SIG-M5 (cell line): ENCODE results near the gene RABL3.
"Not testable (repeated sequence)": the region's sequence is repeated elsewhere in the genome, so short reads cannot be mapped to it uniquely, and the experiment has no call there.

Source experiments
- DNase-seq: peaks from one replicate; lab custom pipeline; 2025; lab: John Stamatoyannopoulos, UW

RABL3 gene

DNA sequence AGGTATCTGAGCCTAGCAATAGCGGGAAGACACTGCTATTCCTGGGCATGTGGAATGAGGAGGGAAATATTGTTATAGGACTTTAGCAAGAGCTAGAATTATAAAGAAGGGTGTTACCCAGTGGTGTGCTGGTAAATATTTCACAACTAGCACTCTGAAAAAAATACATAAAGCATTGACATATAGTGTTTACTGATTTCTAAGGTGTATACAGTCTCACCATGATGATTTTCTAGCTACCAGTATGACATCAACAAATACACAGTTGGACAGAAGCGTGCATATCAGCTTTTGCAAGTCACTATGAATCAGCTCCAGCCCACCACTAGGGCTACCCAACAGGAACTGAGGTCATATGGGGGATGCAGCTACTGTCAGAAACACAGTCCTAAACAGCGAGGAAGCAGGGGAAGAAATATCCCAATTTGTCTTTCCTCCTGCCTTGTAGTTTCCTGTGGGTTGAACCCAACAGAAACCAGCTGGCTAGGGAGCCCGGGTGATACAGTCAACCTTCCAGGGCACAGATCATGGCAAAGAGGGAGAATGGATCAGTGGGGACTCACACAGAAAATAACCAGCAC is 99.9 kb downstream of the RABL3 start:
- DNase-seq: peak; percentile 16

DNA sequence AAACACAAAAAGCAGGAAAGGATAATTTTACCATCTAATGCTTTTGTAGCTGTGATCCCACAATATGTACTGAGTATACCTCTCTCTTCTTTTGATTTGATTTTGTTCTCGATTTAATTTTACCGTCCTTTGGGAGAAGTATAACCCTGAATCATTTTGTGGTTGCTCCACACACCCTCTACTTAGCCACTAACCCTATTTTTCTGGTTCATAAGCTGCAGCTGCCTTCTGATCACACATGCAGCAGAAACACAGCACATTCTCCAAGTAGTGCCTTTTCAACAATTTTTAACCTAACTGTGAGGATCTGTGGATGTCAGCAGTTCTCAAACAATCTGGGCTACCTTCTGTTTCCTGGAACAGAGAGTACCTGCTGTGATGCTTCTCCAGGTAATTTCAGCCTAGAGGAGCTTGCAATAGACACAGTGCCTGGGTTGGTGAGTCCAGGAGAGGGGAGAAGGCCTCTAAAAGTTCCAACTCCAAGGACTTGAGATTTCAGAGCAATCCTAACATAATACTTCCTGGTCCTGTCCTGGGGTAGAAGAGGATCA is 100.5 kb downstream of the RABL3 start:
- no peak for DNase-seq

DNA sequence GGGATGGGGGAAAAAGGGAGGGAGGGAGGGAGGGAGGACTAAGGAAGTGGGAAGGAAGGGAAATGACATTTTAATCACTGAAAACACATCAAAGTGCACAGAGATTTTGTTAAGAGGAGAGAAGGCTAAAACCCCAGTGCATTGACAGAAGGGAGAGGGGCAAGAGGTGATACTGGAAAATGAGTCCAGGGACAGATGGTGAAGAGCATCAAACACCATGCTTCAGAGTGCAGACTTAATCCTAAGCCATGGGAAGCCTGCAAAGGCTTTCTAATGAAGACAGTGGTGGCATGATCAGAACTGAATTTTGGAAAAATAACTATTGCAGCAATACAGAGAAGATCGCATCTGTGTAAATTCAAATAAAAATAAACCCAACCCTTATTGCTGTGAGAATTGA is 102.1 kb downstream of the RABL3 start:
- no peak for DNase-seq

DNA sequence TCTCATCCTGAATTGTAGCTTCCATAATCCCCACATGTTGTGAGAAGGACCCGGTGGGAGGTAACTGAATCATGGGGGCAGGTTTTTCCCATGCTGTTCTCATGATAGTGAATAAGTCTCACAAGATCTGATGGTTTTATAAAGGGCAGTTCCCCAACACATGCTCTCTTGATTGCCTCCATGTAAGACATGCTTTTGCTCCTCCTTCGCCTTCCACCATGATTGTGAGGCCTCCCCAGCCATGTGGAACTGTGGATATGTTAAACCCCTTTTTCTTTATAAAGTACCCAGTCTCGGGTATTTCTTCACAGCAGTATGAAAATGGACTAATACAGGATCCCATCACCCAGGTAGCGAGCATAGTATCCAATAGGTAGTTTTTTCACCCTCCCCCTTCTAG is 103.5 kb downstream of the RABL3 start:
- not testable (repeated sequence) for DNase-seq

DNA sequence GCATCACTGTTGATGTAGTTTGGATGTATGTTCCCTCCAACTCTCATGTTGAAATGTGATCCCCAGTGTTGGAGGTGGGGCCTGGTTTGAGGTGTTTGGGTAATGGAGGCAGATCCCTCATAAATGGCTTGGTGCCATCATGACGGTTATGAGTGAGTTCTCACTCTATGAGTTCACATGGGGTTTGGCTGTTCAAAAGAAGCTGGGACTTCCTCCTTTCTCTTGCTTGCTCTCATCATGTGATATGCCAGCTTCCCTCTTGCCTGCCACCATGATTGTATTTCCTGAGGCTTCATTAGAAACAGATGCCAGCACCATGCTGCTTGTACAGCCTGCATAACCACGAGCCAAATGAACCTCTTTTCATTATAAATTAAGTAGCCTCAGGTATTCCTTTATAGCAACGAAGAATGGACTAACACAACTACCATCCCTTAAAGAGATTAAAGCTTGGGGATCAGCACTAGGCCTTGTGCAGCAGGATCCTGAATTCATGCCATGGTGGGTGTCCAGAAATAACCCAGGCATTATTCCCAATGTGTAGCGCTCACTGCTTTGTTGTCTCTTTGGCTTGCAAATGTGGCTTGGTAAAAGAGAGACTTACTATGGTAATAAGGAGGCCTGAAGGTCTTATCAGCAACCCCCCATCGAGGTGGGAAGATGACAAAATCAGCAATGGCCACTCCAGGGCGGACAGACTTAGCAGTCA is 104.3 kb downstream of the RABL3 start:
- no peak for DNase-seq

DNA sequence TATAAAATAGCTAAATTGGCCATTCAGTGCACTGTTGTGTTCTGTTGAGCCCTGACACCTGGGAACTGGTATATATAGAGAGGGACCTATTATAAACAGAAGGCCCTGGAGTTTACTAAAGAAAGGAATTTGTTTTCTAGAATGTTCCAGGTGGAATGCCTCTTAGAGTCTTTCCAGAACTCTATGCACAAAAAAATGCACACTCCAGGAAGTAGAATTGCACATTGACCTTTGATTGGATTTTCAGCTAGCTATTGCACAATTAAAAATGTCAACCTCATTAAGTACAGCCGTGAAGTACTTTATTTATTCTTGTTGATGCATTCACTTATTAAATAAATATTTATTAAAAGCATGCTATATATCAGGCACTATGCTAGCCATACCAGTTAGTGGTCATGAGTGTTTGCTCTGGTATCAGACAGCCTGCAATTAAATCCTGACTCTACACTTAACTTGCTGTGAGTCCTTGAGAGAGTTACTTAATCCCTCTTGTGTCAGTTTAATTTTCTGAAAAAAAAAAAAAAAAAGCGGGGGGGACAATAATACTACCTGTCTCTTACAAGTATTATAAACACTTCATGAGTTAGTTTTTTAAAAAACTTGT is 105.4 kb downstream of the RABL3 start:
- no peak for DNase-seq
